Panc1 (cell line): Measurements from ENCODE around the gene YKT6.

Experiments
- POLR2AphosphoS5 ChIP-seq: IDR thresholded peaks from 2 replicates; pipeline ENCODE4 v1.6.1; 2012; ENCODE audit warnings: mild to moderate bottlenecking, low read depth, low read length, moderate library complexity
- TF ChIP-seq, protein P1 (sequence below): fragments of 450-650 bp; IDR thresholded peaks from 2 replicates; pipeline ENCODE4 v1.5.1; 2017; ENCODE audit warnings: mild to moderate bottlenecking
- TF ChIP-seq, protein P2 (sequence below), 2 experiments: IDR thresholded peaks; 2 replicates each; pipeline ENCODE4 v1.6.1; 2011 to 2012; ENCODE audit warnings: low read depth in 2 of 2, control low read depth in 1 of 2, low read length in 1 of 2, mild to moderate bottlenecking in 1 of 2, moderate library complexity in 1 of 2; ENCODE audit not compliant: insufficient read depth in 1 of 2

DNA sequence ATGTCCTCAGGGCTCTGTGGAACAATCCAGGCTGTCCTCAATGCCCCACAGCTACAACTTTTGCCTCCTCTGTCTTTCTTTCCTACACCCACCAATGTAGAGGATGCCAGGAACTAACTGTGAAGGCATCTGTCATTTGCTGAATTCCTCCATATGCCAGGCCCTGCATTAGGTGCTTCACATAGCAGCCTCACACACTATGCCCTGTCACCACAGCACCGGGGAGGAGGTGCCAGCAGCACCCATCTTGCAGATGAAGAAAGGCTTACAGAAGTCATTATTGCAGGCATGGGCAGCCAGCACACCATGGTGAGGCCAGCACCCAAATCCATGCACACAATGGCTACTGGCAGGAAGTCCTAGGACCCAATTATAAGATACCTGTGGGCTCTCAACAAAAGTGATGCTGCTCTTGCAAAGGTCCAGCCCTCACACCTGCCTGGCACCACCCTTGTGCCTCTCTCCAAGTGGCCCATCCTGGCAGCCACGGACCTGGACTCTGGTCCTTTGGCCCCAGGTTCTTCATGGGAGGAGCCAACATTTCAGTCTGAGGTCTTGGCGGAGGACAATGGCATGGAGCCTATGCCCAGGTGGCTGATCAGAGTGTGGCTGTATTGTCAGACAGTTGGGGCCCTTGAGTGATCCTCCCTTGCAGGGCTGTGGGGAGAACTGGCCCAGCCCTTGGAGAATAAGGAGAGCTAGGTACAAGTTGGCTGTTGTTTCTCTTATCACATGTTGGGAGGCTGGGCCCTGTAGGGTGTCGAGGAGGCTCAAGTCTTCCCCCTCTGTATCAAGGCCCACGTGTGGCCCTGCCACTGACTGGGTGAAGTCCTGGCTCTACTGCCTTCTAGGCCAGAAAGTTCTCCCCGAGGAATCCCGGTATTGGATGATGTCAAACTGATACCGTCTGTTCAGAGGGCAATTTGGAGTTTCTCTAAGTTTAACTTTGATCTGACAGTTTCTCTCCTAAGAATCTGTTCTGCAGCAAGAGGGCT, 45.3 kb upstream of the YKT6 start:
- TF ChIP-seq, protein P1, sequence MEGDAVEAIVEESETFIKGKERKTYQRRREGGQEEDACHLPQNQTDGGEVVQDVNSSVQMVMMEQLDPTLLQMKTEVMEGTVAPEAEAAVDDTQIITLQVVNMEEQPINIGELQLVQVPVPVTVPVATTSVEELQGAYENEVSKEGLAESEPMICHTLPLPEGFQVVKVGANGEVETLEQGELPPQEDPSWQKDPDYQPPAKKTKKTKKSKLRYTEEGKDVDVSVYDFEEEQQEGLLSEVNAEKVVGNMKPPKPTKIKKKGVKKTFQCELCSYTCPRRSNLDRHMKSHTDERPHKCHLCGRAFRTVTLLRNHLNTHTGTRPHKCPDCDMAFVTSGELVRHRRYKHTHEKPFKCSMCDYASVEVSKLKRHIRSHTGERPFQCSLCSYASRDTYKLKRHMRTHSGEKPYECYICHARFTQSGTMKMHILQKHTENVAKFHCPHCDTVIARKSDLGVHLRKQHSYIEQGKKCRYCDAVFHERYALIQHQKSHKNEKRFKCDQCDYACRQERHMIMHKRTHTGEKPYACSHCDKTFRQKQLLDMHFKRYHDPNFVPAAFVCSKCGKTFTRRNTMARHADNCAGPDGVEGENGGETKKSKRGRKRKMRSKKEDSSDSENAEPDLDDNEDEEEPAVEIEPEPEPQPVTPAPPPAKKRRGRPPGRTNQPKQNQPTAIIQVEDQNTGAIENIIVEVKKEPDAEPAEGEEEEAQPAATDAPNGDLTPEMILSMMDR = no peak
- TF ChIP-seq POLR2AphosphoS5 = no peak
- TF ChIP-seq, protein P2, sequence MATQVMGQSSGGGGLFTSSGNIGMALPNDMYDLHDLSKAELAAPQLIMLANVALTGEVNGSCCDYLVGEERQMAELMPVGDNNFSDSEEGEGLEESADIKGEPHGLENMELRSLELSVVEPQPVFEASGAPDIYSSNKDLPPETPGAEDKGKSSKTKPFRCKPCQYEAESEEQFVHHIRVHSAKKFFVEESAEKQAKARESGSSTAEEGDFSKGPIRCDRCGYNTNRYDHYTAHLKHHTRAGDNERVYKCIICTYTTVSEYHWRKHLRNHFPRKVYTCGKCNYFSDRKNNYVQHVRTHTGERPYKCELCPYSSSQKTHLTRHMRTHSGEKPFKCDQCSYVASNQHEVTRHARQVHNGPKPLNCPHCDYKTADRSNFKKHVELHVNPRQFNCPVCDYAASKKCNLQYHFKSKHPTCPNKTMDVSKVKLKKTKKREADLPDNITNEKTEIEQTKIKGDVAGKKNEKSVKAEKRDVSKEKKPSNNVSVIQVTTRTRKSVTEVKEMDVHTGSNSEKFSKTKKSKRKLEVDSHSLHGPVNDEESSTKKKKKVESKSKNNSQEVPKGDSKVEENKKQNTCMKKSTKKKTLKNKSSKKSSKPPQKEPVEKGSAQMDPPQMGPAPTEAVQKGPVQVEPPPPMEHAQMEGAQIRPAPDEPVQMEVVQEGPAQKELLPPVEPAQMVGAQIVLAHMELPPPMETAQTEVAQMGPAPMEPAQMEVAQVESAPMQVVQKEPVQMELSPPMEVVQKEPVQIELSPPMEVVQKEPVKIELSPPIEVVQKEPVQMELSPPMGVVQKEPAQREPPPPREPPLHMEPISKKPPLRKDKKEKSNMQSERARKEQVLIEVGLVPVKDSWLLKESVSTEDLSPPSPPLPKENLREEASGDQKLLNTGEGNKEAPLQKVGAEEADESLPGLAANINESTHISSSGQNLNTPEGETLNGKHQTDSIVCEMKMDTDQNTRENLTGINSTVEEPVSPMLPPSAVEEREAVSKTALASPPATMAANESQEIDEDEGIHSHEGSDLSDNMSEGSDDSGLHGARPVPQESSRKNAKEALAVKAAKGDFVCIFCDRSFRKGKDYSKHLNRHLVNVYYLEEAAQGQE (IDR thresholded peaks at IDR 0.05; ENCODE audit: insufficient read depth in 1 of 2, low read depth in 2 of 2, low read length in 1 of 2) = no peak
